Body of pancreas (tissue), 4 donors: ENCODE measurements around the gene SNTG2.

ENCODE experiments used
- CTCF ChIP-seq, 7 experiments: fragments of 450-650 bp in 4 of 7; fragments of 200-600 bp in 3 of 7; sonication (generic) in 3 of 7; IDR thresholded peaks; one replicate each; pipeline ENCODE4 v1.5.1; 2016 to 2019; ENCODE audit warnings: antibody characterized with exemption in 7 of 7
- POLR2A ChIP-seq, 3 donors: fragments of 450-650 bp; IDR thresholded peaks; one replicate each; pipeline ENCODE4 v1.6.1; 2016; ENCODE audit warnings: antibody characterized with exemption in 3 of 3, mild to moderate bottlenecking in 2 of 3

GRCh38 chr2:1378456-1379150 is 428.0 kb downstream of the SNTG2 start:
- no peak for TF ChIP-seq CTCF (IDR thresholded peaks at IDR 0.05)
- TF ChIP-seq POLR2A (IDR thresholded peaks at IDR 0.05), result no peak
